Globus pallidus (tissue), 1 donor: ENCODE results near the gene BAX.

Source experiments
- DNase-seq: peaks from one replicate; pipeline ENCODE4 v3.0.0-alpha.2; 2015; ENCODE audit warnings: low spot score

The BAX gene

GRCh38 chr19:48988286-48988685 lies 33.6 kb downstream of the BAX start:
- no peak for DNase-seq

GRCh38 chr19:48988860-48989259 lies 34.2 kb downstream of the BAX start:
- DNase-seq = no peak

GRCh38 chr19:48989701-48990291 lies 35.1 kb downstream of the BAX start:
- no peak for DNase-seq

GRCh38 chr19:48990400-48990799 lies 35.7 kb downstream of the BAX start:
- DNase-seq = no peak

GRCh38 chr19:48991011-48991609 lies 36.4 kb downstream of the BAX start:
- DNase-seq = no peak

- no peak for DNase-seq
These were observed 37.4 kb downstream of the BAX start for GRCh38 chr19:48991873-48992580.

GRCh38 chr19:48992581-48993174 lies 38.0 kb downstream of the BAX start:
- no peak for DNase-seq

GRCh38 chr19:48993175-48994034 lies 38.7 kb downstream of the BAX start, which contains the start of the genes GYS1 and RUVBL2:
Gene GYS1 (minus strand): TSS chr19:48993309. CDS start chr19:48993112, 197 bp downstream.
Gene RUVBL2 (plus strand): TSS chr19:48993887. CDS start chr19:48993912, 25 bp downstream.
- DNase-seq = peak; percentile 100

- DNase-seq = no peak
These were observed 39.3 kb downstream of the BAX start for GRCh38 chr19:48994035-48994386.

- DNase-seq = no peak
These were observed 43.3 kb downstream of the BAX start for GRCh38 chr19:48997972-48998371.

- no peak for DNase-seq
These were observed 45.0 kb downstream of the BAX start for GRCh38 chr19:48999481-49000325.

GRCh38 chr19:49004133-49004532 lies 49.5 kb downstream of the BAX start:
- no peak for DNase-seq

GRCh38 chr19:49004964-49005614 lies 50.4 kb downstream of the BAX start:
- DNase-seq = no peak

- DNase-seq = no peak
These were observed 52.2 kb downstream of the BAX start for GRCh38 chr19:49006905-49007304.

- DNase-seq = no peak
These were observed 55.2 kb downstream of the BAX start for GRCh38 chr19:49009828-49010227.

- DNase-seq = no peak
These were observed 55.8 kb downstream of the BAX start for GRCh38 chr19:49010453-49010852.

- DNase-seq = no peak
These were observed 56.5 kb downstream of the BAX start for GRCh38 chr19:49011194-49011593.
